GM13976 (cell line): Measurements from ENCODE around the gene RBM27.
"Not testable (repeated sequence)": the region's sequence is repeated elsewhere in the genome, so short reads cannot be mapped to it uniquely, and the experiment has no call there.

Source experiments
- DNase-seq: peaks from one replicate; pipeline ENCODE4 v3.0.0; 2012; ENCODE audit warnings: low spot score
- CTCF ChIP-seq: IDR thresholded peaks from 2 replicates; pipeline ENCODE4 v1.5.1; 2012; ENCODE audit warnings: borderline replicate concordance, mild to moderate bottlenecking; ENCODE audit not compliant: insufficient read depth; ENCODE audit errors: extremely low read depth, missing control alignments, control extremely low read depth
- in situ Hi-C: fragments of 300-500 bp; cut with MboI; formaldehyde crosslinking; loops from one replicate; pipeline ENCODE4 v1.12.0; 2022; ENCODE audit warnings: low sequenced_read_pairs, mixed read lengths, inconsistent platforms; ENCODE audit not compliant: unreplicated experiment

The RBM27 gene

GRCh38 chr5:146206257-146206656 lies 2.9 kb downstream of the RBM27 start:
- in situ Hi-C loops = no loop called here
- TF ChIP-seq CTCF = no peak
- no peak for DNase-seq

- no peak for TF ChIP-seq CTCF
- DNase-seq = no peak
- in situ Hi-C loops = no loop called here
These were observed 5.6 kb downstream of the RBM27 start for GRCh38 chr5:146208916-146209522.

GRCh38 chr5:146209714-146210113 lies 6.3 kb downstream of the RBM27 start:
- DNase-seq = no peak

GRCh38 chr5:146210810-146211209 lies 7.4 kb downstream of the RBM27 start:
- DNase-seq, in situ Hi-C loops: not testable (repeated sequence)

More at GRCh38 chr5:146209714-146210113, 6.3 kb downstream of the RBM27 start:
- in situ Hi-C loops = no loop called here
- no peak for TF ChIP-seq CTCF

- no peak for DNase-seq
- in situ Hi-C loops = no loop called here
- TF ChIP-seq CTCF = no peak
These were observed 9.9 kb downstream of the RBM27 start for GRCh38 chr5:146213210-146213826.

- in situ Hi-C loops, DNase-seq: not testable (repeated sequence)
These were observed 11.5 kb downstream of the RBM27 start for GRCh38 chr5:146214881-146215280.

GRCh38 chr5:146218168-146218567 lies 14.8 kb downstream of the RBM27 start:
- no peak for TF ChIP-seq CTCF
- DNase-seq = no peak
- in situ Hi-C loops = no loop called here
